Thyroid gland (tissue), 4 donors: ENCODE data around the gene ATP2A3.

Source experiments
- CTCF ChIP-seq, 6 experiments: fragments of 200-600 bp in 3 of 6; fragments of 450-650 bp in 3 of 6; sonication (generic) in 3 of 6; IDR thresholded peaks; one replicate each; pipeline ENCODE4 v1.5.1; 2016 to 2019; ENCODE audit warnings: antibody characterized with exemption in 6 of 6, mild to moderate bottlenecking in 2 of 6, inconsistent platforms in 1 of 6, moderate library complexity in 1 of 6
- POLR2A ChIP-seq, 2 donors: fragments of 450-650 bp; IDR thresholded peaks; one replicate each; pipeline ENCODE4 v1.6.1; 2017; ENCODE audit warnings: antibody characterized with exemption in 2 of 2, mild to moderate bottlenecking in 2 of 2, moderate library complexity in 1 of 2

DNA sequence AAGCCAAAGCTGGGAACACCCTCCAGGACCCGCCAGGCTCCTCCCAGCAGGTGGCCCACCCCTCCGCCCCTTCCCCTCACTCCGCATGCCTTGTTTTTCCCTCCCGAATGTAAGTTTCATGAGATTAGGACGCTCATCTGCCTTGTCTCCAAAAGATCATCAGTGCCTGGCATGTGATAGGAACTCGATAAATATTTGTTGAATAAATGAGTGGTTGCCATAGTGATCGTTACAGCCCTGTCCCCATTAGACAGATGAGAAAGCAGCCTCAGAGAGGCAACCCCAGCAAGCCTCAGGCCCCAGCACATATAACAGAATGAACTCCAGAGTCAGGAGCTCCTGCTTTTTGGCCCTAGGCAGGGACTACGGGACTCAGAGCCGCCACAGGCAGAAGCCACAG is 76.4 kb downstream of the ATP2A3 start:
- no peak for TF ChIP-seq CTCF (IDR thresholded peaks at IDR 0.05)
- TF ChIP-seq POLR2A (IDR thresholded peaks at IDR 0.05): no peak
